ENCODE measurements around the gene DNASE1L2.

The DNASE1L2 gene

DNA sequence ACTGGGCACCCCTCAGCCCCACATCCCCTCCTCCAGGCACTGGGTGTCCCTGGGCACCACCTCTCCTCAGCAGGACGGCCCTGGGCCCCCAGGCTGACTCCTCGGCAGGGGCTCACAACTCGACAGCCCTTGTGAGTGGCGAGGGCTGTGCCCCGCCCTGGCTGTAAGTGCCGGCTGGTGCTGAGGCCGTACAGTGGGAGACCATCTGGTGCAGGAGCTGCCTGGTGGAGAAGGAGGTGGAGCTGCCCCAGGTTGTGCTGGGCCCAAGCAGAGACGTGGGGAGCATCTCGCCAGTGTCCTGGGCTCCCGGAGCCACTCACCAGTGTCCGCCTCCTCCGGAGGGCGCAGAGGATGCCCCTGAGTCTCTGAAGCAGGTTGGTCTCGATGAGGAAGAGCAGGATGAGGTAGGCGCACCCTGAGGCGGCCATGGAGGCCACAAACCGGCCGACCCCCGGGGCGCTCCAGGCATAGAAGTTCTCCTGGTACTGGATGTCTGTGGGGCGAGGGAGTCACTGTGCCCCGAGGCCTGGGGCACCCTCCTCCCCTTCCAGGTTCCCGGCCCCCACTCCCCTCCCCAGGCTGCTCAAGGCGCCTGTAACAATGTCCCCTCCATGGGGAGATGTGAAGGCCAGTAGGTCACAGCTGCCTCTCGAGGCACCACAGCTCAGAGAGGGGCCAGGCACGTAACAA lies 46.8 kb downstream of the DNASE1L2 start:
- ChIA-PET CTCF (no interaction called here), POLR2A (no interaction called here)
- Histone ChIP-seq H3K4me3 (ENCODE audit: low read depth, low read length) (no peak overlapping the region), H3K36me3 (ENCODE audit: control insufficient read depth in 2 of 2, insufficient read depth in 1 of 2, low read length in 2 of 2) (peaks cover 3 to 32% of the 10 kb centered on the region in 2 experiments; a peak in 2 of 3 replicates), H3K27ac (ENCODE audit: extremely low read depth, low read depth, low read length) (no peak overlapping the region), H3K9me3 (ENCODE audit: control insufficient read depth, insufficient read depth, low read depth, low read length) (no peaks in the 10 kb centered on the region), H3K4me1 (ENCODE audit: control insufficient read depth, insufficient read depth, low read length) (no peaks in the 10 kb centered on the region)
- no peak for TF ChIP-seq GLIS2 (tag by site-specific recombination; IDR thresholded peaks at IDR 0.05)
- TF ChIP-seq ZNF10 (tag by site-specific recombination; IDR thresholded peaks at IDR 0.05) = 0 out of 2 replicates have a peak, but pooled peaks have one; percentile 23

DNA sequence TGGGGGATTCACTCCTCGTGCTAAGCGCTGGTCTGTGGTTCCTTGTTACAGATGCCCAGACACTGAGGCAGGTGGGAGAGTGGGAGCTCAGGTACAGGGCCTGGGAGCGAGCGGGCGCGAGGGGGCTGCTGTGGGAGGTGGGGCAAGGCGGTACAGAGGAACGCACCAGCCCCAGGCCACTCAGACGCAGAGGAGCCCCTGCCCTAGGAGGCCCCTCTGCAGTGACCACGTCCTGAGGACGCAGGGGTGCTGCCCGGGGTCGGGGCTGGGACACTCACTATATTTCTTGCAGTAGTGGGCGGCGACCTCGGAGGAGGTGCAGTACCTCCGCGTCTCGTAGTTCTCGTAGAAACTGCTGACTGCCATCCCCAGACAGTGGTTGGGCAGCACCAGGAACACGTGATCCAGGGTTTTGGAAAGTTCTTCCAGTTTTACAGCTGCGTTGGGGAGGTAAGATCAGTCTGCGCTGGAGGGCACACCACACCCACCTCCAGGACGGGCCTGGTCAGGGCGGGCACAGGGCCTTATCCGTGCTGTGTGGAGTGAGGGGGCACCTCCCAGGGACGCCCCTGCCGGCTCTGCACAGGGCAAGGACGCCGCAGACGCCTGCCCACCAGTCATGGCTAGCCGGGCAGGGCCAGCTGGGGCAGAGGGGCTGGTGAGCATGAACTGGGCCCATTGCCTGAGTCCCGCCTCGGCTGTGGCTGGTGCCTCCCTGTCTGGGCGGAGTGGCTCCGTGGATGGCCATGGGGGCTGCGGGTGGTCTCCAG lies 47.9 kb downstream of the DNASE1L2 start:
- POLR2A ChIA-PET = no interaction called here
- Histone ChIP-seq H3K36me3 (ENCODE audit: control insufficient read depth in 2 of 2, insufficient read depth in 1 of 2, low read length in 2 of 2) (peaks cover 3 to 36% of the 10 kb centered on the region in 2 experiments; a peak in 2 of 3 replicates), H3K9me3 (ENCODE audit: control insufficient read depth, insufficient read depth, low read depth, low read length) (no peaks in the 10 kb centered on the region), H3K4me3 (ENCODE audit: low read depth, low read length) (no peak overlapping the region), H3K27ac (ENCODE audit: extremely low read depth, low read depth, low read length) (no peak overlapping the region), H3K4me1 (ENCODE audit: control insufficient read depth, insufficient read depth, low read length) (no peaks in the 10 kb centered on the region)
- TF ChIP-seq ZNF155 (tag by site-specific recombination; IDR thresholded peaks at IDR 0.05) = no peak
- TF ChIP-seq ZNF654 (tag by site-specific recombination; IDR thresholded peaks at IDR 0.05; ENCODE audit: low read depth) = no peak
- TF ChIP-seq, protein P1, sequence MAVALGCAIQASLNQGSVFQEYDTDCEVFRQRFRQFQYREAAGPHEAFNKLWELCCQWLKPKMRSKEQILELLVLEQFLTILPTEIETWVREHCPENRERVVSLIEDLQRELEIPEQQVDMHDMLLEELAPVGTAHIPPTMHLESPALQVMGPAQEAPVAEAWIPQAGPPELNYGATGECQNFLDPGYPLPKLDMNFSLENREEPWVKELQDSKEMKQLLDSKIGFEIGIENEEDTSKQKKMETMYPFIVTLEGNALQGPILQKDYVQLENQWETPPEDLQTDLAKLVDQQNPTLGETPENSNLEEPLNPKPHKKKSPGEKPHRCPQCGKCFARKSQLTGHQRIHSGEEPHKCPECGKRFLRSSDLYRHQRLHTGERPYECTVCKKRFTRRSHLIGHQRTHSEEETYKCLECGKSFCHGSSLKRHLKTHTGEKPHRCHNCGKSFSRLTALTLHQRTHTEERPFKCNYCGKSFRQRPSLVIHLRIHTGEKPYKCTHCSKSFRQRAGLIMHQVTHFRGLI (tag by site-specific recombination; IDR thresholded peaks at IDR 0.05) = no peak
- no peak for TF ChIP-seq KLF8 (tag by site-specific recombination; IDR thresholded peaks at IDR 0.05)
- TF ChIP-seq, protein P2, sequence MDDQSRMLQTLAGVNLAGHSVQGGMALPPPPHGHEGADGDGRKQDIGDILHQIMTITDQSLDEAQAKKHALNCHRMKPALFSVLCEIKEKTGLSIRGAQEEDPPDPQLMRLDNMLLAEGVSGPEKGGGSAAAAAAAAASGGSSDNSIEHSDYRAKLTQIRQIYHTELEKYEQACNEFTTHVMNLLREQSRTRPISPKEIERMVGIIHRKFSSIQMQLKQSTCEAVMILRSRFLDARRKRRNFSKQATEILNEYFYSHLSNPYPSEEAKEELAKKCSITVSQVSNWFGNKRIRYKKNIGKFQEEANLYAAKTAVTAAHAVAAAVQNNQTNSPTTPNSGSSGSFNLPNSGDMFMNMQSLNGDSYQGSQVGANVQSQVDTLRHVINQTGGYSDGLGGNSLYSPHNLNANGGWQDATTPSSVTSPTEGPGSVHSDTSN (CRISPR knock-in tag; IDR thresholded peaks at IDR 0.05) = no peak
- TF ChIP-seq KLF16 (tag by site-specific recombination; IDR thresholded peaks at IDR 0.05) = no peak
- no peak for TF ChIP-seq ZNF792 (tag by site-specific recombination; IDR thresholded peaks at IDR 0.05)
- no peak for TF ChIP-seq ZNF785 (tag by site-specific recombination; IDR thresholded peaks at IDR 0.05)
- TF ChIP-seq ZNF600 (tag by site-specific recombination; IDR thresholded peaks at IDR 0.05) = no peak
- CTCF ChIA-PET = no interaction called here

DNA sequence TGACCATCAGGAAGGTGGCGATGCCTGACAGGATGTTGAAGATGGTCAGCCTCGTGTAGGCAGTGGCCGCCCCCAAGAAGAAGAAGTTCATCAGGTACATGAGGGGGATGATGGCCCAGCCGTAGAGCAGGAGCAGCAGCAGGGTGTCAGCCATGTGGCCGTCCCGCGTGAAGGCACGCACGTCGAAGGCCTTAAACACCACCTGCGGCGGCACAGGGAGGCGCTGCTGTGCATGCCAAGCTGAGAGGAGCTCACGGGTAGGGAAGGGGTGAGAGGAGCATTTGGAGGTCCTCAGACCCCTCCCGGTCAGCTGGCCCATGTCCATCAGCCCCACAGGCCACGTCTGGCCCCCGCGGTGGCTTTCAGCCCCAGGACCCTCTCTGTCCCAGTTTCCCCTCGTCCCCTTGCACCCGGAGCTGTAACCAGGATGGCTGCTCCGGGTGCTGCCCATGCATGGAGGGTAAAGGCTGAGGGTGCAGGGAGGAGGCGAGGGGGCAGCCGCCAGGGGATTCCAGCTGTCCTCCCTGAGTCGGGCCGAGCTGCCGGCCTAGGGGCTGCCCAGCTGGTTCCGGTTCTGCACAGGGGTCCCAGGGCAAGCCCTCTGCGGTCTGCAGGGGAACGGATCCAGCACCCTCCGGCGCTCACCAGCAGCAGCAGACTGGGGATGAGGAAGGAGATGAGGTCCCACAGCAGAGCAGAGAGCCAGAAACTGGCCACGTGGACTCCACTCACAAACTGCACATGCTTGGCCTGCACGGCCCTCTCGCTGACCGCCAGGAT lies 48.7 kb downstream of the DNASE1L2 start:
- H3K27ac ChIP-seq (ENCODE audit: extremely low read depth, low read depth, low read length) = no peak overlapping the region
- H3K4me3 ChIP-seq (ENCODE audit: low read depth, low read length) = no peak overlapping the region
- no peaks in the 10 kb centered on the region for H3K4me1 ChIP-seq (ENCODE audit: control insufficient read depth, insufficient read depth, low read length)
- ChIA-PET CTCF (no interaction called here), POLR2A (no interaction called here)
- H3K9me3 ChIP-seq (ENCODE audit: control insufficient read depth, insufficient read depth, low read depth, low read length) = no peaks in the 10 kb centered on the region
- H3K36me3 ChIP-seq (ENCODE audit: control insufficient read depth in 2 of 2, insufficient read depth in 1 of 2, low read length in 2 of 2) = peaks cover 3 to 39% of the 10 kb centered on the region in 2 experiments; a peak in 2 of 3 replicates
- TF ChIP-seq ZNF776 (tag by site-specific recombination; IDR thresholded peaks at IDR 0.05; ENCODE audit: borderline replicate concordance) (no peak), ZNF843 (tag by site-specific recombination; IDR thresholded peaks at IDR 0.05) (no peak), MZF1 (tag by site-specific recombination; IDR thresholded peaks at IDR 0.05; ENCODE audit: borderline replicate concordance) (no peak), SP7 (tag by site-specific recombination; IDR thresholded peaks at IDR 0.05) (no peak), ZXDB (tag by site-specific recombination; IDR thresholded peaks at IDR 0.05) (no peak), ZNF549 (tag by site-specific recombination; IDR thresholded peaks at IDR 0.05) (no peak)
- TF ChIP-seq, protein P3, sequence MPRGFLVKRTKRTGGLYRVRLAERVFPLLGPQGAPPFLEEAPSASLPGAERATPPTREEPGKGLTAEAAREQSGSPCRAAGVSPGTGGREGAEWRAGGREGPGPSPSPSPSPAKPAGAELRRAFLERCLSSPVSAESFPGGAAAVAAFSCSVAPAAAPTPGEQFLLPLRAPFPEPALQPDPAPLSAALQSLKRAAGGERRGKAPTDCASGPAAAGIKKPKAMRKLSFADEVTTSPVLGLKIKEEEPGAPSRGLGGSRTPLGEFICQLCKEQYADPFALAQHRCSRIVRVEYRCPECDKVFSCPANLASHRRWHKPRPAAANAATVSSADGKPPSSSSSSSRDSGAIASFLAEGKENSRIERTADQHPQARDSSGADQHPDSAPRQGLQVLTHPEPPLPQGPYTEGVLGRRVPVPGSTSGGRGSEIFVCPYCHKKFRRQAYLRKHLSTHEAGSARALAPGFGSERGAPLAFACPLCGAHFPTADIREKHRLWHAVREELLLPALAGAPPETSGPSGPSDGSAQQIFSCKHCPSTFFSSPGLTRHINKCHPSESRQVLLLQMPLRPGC (tag by site-specific recombination; IDR thresholded peaks at IDR 0.05) = no peak
- TF ChIP-seq, protein P4, sequence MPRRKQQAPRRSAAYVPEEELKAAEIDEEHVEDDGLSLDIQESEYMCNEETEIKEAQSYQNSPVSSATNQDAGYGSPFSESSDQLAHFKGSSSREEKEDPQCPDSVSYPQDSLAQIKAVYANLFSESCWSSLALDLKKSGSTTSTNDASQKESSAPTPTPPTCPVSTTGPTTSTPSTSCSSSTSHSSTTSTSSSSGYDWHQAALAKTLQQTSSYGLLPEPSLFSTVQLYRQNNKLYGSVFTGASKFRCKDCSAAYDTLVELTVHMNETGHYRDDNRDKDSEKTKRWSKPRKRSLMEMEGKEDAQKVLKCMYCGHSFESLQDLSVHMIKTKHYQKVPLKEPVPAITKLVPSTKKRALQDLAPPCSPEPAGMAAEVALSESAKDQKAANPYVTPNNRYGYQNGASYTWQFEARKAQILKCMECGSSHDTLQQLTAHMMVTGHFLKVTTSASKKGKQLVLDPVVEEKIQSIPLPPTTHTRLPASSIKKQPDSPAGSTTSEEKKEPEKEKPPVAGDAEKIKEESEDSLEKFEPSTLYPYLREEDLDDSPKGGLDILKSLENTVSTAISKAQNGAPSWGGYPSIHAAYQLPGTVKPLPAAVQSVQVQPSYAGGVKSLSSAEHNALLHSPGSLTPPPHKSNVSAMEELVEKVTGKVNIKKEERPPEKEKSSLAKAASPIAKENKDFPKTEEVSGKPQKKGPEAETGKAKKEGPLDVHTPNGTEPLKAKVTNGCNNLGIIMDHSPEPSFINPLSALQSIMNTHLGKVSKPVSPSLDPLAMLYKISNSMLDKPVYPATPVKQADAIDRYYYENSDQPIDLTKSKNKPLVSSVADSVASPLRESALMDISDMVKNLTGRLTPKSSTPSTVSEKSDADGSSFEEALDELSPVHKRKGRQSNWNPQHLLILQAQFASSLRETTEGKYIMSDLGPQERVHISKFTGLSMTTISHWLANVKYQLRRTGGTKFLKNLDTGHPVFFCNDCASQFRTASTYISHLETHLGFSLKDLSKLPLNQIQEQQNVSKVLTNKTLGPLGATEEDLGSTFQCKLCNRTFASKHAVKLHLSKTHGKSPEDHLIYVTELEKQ (tag by site-specific recombination; IDR thresholded peaks at IDR 0.05; ENCODE audit: borderline replicate concordance) = no peak
- TF ChIP-seq, protein P5, sequence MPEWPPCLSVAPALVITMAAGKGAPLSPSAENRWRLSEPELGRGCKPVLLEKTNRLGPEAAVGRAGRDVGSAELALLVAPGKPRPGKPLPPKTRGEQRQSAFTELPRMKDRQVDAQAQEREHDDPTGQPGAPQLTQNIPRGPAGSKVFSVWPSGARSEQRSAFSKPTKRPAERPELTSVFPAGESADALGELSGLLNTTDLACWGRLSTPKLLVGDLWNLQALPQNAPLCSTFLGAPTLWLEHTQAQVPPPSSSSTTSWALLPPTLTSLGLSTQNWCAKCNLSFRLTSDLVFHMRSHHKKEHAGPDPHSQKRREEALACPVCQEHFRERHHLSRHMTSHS (tag by site-specific recombination; IDR thresholded peaks at IDR 0.05) = no peak

All from HEK293 (cell line).